Vagina (tissue), 2 donors: Measurements from ENCODE around the gene KIAA0232. TPM values are rescaled to one million over a fixed set of nuclear protein-coding genes. Genes with fewer than 3 reads are reported as not detected.

Experiments
- DNase-seq, 2 donors: peaks; one replicate each; pipeline ENCODE4 v3.0.0-alpha.2; 2017; ENCODE audit errors: extremely low spot score in 2 of 2
- H3K27ac ChIP-seq: fragments of 200-600 bp; sonication (generic); one replicate; pipeline ENCODE4 v1.5.1; 2019
- H3K27me3 ChIP-seq: fragments of 200-600 bp; sonication (generic); one replicate; pipeline ENCODE4 v1.5.1; 2019
- H3K36me3 ChIP-seq, 2 donors: fragments of 200-600 bp; sonication (generic); one replicate each; pipeline ENCODE4 v1.5.1; 2017 to 2019
- H3K4me1 ChIP-seq: fragments of 200-600 bp; sonication (generic); one replicate; pipeline ENCODE4 v1.5.1; 2019
- H3K4me3 ChIP-seq, 2 donors: fragments of 200-600 bp; sonication (generic); 1 replicate in 1 of 2; 2 replicates in 1 of 2; pipeline ENCODE4 v1.5.1; 2016 to 2019
- H3K9me3 ChIP-seq: fragments of 200-600 bp; sonication (generic); one replicate; pipeline ENCODE4 v1.5.1; 2019
- CTCF ChIP-seq, 3 experiments: fragments of 450-650 bp in 2 of 3; fragments of 200-600 bp in 1 of 3; sonication (generic) in 1 of 3; IDR thresholded peaks; one replicate each; pipeline ENCODE4 v1.5.1; 2017 to 2019; ENCODE audit warnings: antibody characterized with exemption in 3 of 3, mild to moderate bottlenecking in 2 of 3, moderate library complexity in 2 of 3
- POLR2A ChIP-seq, 2 donors: fragments of 450-650 bp; IDR thresholded peaks; one replicate each; pipeline ENCODE4 v1.6.1; 2017; ENCODE audit warnings: antibody characterized with exemption in 2 of 2, mild to moderate bottlenecking in 2 of 2, moderate library complexity in 2 of 2
- POLR2AphosphoS5 ChIP-seq, 2 donors: sonication (generic); formaldehyde crosslinking; IDR thresholded peaks; one replicate each; pipeline ENCODE4 v1.9.0; 2017; ENCODE audit warnings: antibody characterized with exemption in 2 of 2, mild to moderate bottlenecking in 2 of 2, low read depth in 1 of 2; ENCODE audit not compliant: insufficient read depth in 1 of 2
- intact Hi-C: fragments of 100-400 bp; cut with DNase I; formaldehyde crosslinking; loops from one replicate; pipeline ENCODE4 v1.15.1; 2023
- total RNA-seq: library from RNA; depleted of rRNA; stranded (reverse); fragments of >200 nt; gene quantifications from one replicate; pipeline ENCODE4 v1.2.3, GENCODE V29; 2016

Gene KIAA0232
- total RNA-seq, 1 donor from 2014 or later, result 29.0 TPM

- intact Hi-C loops, result no loop called here
- DNase-seq, result no peak
Observed at GRCh38 chr4:6907658-6908191, 125.2 kb downstream of the KIAA0232 start.

GRCh38 chr4:6908432-6909112 is 126.0 kb downstream of the KIAA0232 start:
- H3K27ac ChIP-seq, result peak overlapping the region; percentile 97
- H3K27me3 ChIP-seq, result no peaks in the 10 kb centered on the region
- DNase-seq, result no peak
- peaks cover 43% of the 10 kb centered on the region for H3K4me1 ChIP-seq
- no peak for TF ChIP-seq POLR2A (IDR thresholded peaks at IDR 0.05)
- TF ChIP-seq POLR2AphosphoS5 (IDR thresholded peaks at IDR 0.05; ENCODE audit: insufficient read depth in 1 of 2, low read depth in 1 of 2), result no peak
- TF ChIP-seq CTCF (IDR thresholded peaks at IDR 0.05), result no peak
- H3K9me3 ChIP-seq, result no peaks in the 10 kb centered on the region
- H3K4me3 ChIP-seq, result peak overlapping the region; percentile 69 to 89
- intact Hi-C loops, result no loop called here
- no peaks in the 10 kb centered on the region for H3K36me3 ChIP-seq

More at GRCh38 chr4:6907658-6908191, 125.2 kb downstream of the KIAA0232 start:
- no peak overlapping the region for H3K27ac ChIP-seq
- no peaks in the 10 kb centered on the region for H3K9me3 ChIP-seq
- peaks cover 39% of the 10 kb centered on the region for H3K4me1 ChIP-seq
- H3K36me3 ChIP-seq, result no peaks in the 10 kb centered on the region
- TF ChIP-seq POLR2AphosphoS5 (IDR thresholded peaks at IDR 0.05; ENCODE audit: insufficient read depth in 1 of 2, low read depth in 1 of 2) (no peak), CTCF (IDR thresholded peaks at IDR 0.05) (no peak), POLR2A (IDR thresholded peaks at IDR 0.05) (no peak)
- no peak overlapping the region for H3K4me3 ChIP-seq
- no peaks in the 10 kb centered on the region for H3K27me3 ChIP-seq

DNA sequence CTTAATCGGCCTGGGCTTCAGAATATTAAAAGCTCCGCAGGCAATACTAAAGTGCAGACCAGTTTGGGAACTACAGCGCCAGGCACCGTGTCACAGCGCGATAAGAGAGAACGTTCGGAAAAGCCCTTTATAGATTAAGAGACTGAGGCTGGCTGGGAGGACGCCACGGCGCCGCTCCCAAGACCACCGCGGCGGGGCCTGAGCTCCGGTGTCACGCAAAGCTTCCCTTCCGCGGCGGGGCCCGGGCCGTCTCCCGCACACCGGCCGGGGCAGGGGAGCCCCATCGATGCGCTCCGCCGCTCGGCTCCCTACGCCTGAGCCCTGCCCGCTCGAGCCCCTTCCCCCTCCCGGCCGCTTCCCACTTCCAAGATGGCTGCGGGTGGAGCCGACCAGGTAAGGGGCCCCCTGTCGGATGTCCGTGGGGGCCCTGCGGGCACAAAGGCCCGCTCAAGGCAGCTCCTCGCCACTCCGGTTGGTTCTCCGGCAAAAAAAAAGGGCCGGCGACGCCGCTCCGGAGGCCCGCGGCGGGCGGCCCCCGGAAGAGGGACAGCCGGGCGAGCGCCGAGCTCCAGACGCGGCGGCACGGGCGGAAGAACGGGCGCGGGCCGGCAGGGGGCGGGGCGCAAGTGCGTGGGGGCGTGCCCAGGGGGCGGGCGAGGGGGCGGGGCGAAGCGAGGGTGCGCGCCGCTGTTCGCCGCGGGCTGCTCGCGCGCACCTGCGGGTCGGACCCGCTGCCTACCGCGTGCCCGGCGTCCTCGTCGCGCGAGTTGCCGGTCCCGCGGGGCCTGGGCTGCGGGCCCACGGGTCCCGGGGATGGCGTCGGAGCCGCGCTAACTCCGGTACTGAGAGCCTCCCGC is 126.8 kb downstream of the KIAA0232 start, which contains the start of gene TBC1D14:
Gene TBC1D14 (plus strand): TSS at position 714 of the 857 bp plus-strand sequence. CDS start 13,564 bp downstream, outside the sequence.
- H3K27me3 ChIP-seq, result no peaks in the 10 kb centered on the region
- H3K9me3 ChIP-seq, result no peaks in the 10 kb centered on the region
- H3K4me1 ChIP-seq, result peaks cover 43% of the 10 kb centered on the region
- peak within 1 kb of the TSS; percentile 69 to 89 for H3K4me3 ChIP-seq
- intact Hi-C loops, result no loop called here
- DNase-seq, result no peak
- peak within 1 kb of the TSS; percentile 97 for H3K27ac ChIP-seq
- TF ChIP-seq POLR2AphosphoS5 (IDR thresholded peaks at IDR 0.05; ENCODE audit: insufficient read depth in 1 of 2, low read depth in 1 of 2) (peak in 1 of 2 donors; percentile 76), CTCF (IDR thresholded peaks at IDR 0.05) (no peak), POLR2A (IDR thresholded peaks at IDR 0.05) (no peak)
- no peaks in the 10 kb centered on the region for H3K36me3 ChIP-seq

GRCh38 chr4:6909970-6910339 is 127.4 kb downstream of the KIAA0232 start:
- H3K27me3 ChIP-seq, result no peaks in the 10 kb centered on the region
- H3K36me3 ChIP-seq, result no peaks in the 10 kb centered on the region
- intact Hi-C loops, result loop anchor here (10.0 kb wide), 1 partner anchor 85 kb away; no protein-coding TSS in a partner anchor
- peak overlapping the region; percentile 69 to 89 for H3K4me3 ChIP-seq
- peak overlapping the region; percentile 40 for H3K27ac ChIP-seq
- no peak for TF ChIP-seq POLR2A (IDR thresholded peaks at IDR 0.05)
- no peak for TF ChIP-seq POLR2AphosphoS5 (IDR thresholded peaks at IDR 0.05; ENCODE audit: insufficient read depth in 1 of 2, low read depth in 1 of 2)
- no peak for TF ChIP-seq CTCF (IDR thresholded peaks at IDR 0.05)
- H3K9me3 ChIP-seq, result no peaks in the 10 kb centered on the region
- DNase-seq, result no peak
- peaks cover 43% of the 10 kb centered on the region for H3K4me1 ChIP-seq
